ENCODE results near the gene TBL1X. TPM values are rescaled to one million over a fixed set of nuclear protein-coding genes. Genes with fewer than 3 reads are reported as not detected.

TBL1X gene
- total and polyA plus RNA-seq, 2 of the 8 experiments (the other 6 are each of a cell fraction or from before 2014, with no cell fraction given), result 13.3 to 25.6 TPM

DNA sequence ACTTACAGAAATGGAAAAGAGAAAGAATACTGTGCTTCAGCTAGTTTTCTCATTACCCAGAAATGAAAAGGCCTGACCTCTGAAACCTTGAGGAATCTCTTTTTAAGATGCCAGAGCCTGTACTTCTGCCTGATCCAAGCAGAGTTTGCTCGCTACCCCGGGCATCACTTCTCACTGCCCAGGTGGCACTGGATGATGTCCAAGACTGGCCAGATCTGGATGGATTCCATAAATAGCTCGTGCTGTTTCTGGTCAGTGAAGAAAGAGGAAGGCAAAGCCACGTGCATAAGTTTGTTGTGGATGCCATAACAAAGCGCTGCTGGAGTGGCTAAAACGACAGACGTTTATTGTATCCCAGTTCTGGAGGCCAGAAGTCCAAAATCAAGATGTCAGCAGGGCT is 133.5 kb downstream of the TBL1X start:
- WGBS, 2 experiments (ENCODE audit: extremely low coverage in 1 of 2, insufficient coverage in 1 of 2, insufficient read length in 1 of 2, insufficient replicate concordance in 2 of 2, low coverage in 1 of 2, low lambda C conversion rate in 2 of 2, missing lambda C conversion rate in 1 of 2), result 90% methylated on average over 7 of the region's 7 CpGs; no CpG with 5 or more reads in 1 of the 2 experiments

More for the DNA sequence above, 133.5 kb downstream of the TBL1X start:
- ChIA-PET CTCF (ENCODE audit: partially characterized antibody) (no interaction called here), POLR2A (ENCODE audit: partially characterized antibody) (interaction anchor here (0.6 kb wide), 1 partner anchor 366 kb away, joined by 3 read pairs; no protein-coding TSS in a partner anchor)
- no peaks in the 10 kb centered on the region for H3K23me2 ChIP-seq (ENCODE audit: low read depth, low read length)
- H3K4me1 ChIP-seq (replicated peaks in 1 of 4; ENCODE audit: control insufficient read depth in 3 of 4, insufficient read depth in 4 of 4, low read length in 3 of 4), result peaks cover 0 to 4% (median 1%) of the 10 kb centered on the region in 4 experiments; a peak in 4 of 7 replicates
- H4K5ac ChIP-seq (ENCODE audit: insufficient read length, low read depth, low read length), result no peak overlapping the region
- TF ChIP-seq TCF12 (IDR thresholded peaks at IDR 0.05; ENCODE audit: low read depth, low read length) (no peak), SRF (IDR thresholded peaks at IDR 0.05; ENCODE audit: low read depth, low read length) (no peak), SIX5 (IDR thresholded peaks at IDR 0.05; ENCODE audit: low read depth, low read length) (no peak), CTBP2 (IDR thresholded peaks at IDR 0.05; ENCODE audit: borderline replicate concordance, insufficient read depth, insufficient read length, low read length) (no peak), RFX5 (IDR thresholded peaks at IDR 0.05; ENCODE audit: borderline replicate concordance, low read depth, low read length) (no peak), BRCA1 (IDR thresholded peaks at IDR 0.05; ENCODE audit: low read depth, low read length) (no peak), FOSL1 (IDR thresholded peaks at IDR 0.05; ENCODE audit: insufficient read depth, low read depth, low read length) (no peak), POLR2AphosphoS5 (IDR thresholded peaks at IDR 0.05; ENCODE audit: low read depth, low read length) (no peak)
- H3K79me2 ChIP-seq (ENCODE audit: control insufficient read depth in 1 of 2, insufficient read depth in 2 of 2, low read length in 2 of 2), result 0 out of 4 replicates have a peak, but pooled peaks cover 0 to 2% of the 10 kb centered on the region in 2 experiments
- DNase-seq (ENCODE audit: low read depth in 1 of 2, low spot score in 2 of 2) (no peak), FAIRE-seq (no peak)
- H3K27me3 ChIP-seq (replicated peaks in 1 of 4; ENCODE audit: control insufficient read depth in 3 of 4, extremely low read depth in 1 of 4, insufficient read depth in 3 of 4, low read length in 3 of 4), result no peaks in the 10 kb centered on the region
- H2BK12ac ChIP-seq (ENCODE audit: low read depth, low read length), result no peak overlapping the region
- H3K9me3 ChIP-seq (ENCODE audit: insufficient read depth in 2 of 2, low read depth in 1 of 2, low read length in 1 of 2), result no peaks in the 10 kb centered on the region
- no peaks in the 10 kb centered on the region for H3K79me1 ChIP-seq (ENCODE audit: low read depth, low read length)
- H4K91ac ChIP-seq (replicated peaks; ENCODE audit: insufficient read length, low read length), result no peak overlapping the region
- H2AFZ ChIP-seq (ENCODE audit: low read length), result no peak overlapping the region
- no peak overlapping the region for H4K8ac ChIP-seq (ENCODE audit: extremely low read depth, insufficient read depth, low read length)
- H4K20me1 ChIP-seq (replicated peaks in 1 of 2; ENCODE audit: control insufficient read depth in 1 of 2, insufficient read depth in 2 of 2, low read length in 2 of 2), result peaks cover 0 to 1% of the 10 kb centered on the region in 2 experiments
- no peak overlapping the region for H2BK20ac ChIP-seq (ENCODE audit: low read length)
- no peak overlapping the region for H3K18ac ChIP-seq (ENCODE audit: extremely low read depth, low read length)
- no peak overlapping the region for H2BK15ac ChIP-seq (ENCODE audit: low read length)
- H3K27ac ChIP-seq (ENCODE audit: low read depth, low read length), result no peak overlapping the region
- no peak overlapping the region for H2BK5ac ChIP-seq (ENCODE audit: low read depth, low read length)
- no peaks in the 10 kb centered on the region for H3K36me3 ChIP-seq (ENCODE audit: control insufficient read depth in 2 of 4, insufficient read depth in 4 of 4, low read length in 3 of 4)
- no peak overlapping the region for H3K4me2 ChIP-seq (ENCODE audit: insufficient read depth in 1 of 2, low read depth in 2 of 2, low read length in 2 of 2)
- H3K4ac ChIP-seq (replicated peaks; ENCODE audit: insufficient read length, low read depth, low read length), result no peak overlapping the region
- H3K56ac ChIP-seq (replicated peaks; ENCODE audit: insufficient read length, low read depth, low read length), result no peak overlapping the region
- H3K23ac ChIP-seq (ENCODE audit: insufficient read length), result no peak overlapping the region
- no peak overlapping the region for H2AK5ac ChIP-seq (ENCODE audit: low read depth, low read length)
- H3K4me3 ChIP-seq (ENCODE audit: extremely low read depth in 1 of 4, insufficient read depth in 2 of 4, low read depth in 3 of 4, low read length in 4 of 4), result no peak overlapping the region
- H3K14ac ChIP-seq (ENCODE audit: insufficient read length), result no peak overlapping the region
- no peak overlapping the region for H3K9ac ChIP-seq (replicated peaks in 1 of 4; ENCODE audit: extremely low read depth in 1 of 4, low read depth in 3 of 4, low read length in 3 of 4)
- H2BK120ac ChIP-seq (replicated peaks; ENCODE audit: low read depth, low read length), result no peak overlapping the region

Measured in H1 (cell line).